Renal cortex interstitium (tissue), 11 donors: ENCODE measurements around the gene ZNF576. TPM values are rescaled to one million over a fixed set of nuclear protein-coding genes. Genes with fewer than 3 reads are reported as not detected.
"Not testable (repeated sequence)": the region's sequence is repeated elsewhere in the genome, so short reads cannot be mapped to it uniquely, and the experiment has no call there.

Experiments
- DNase-seq, 11 donors: peaks; one replicate each; pipeline ENCODE4 v3.0.0-alpha.2; 2013; ENCODE audit warnings: low read depth in 9 of 11, low spot score in 4 of 11; ENCODE audit errors: extremely low read depth in 1 of 11
- polyA plus RNA-seq, 3 donors: library from polyadenylated mRNA; unstranded; fragments of 120-200 nt; gene quantifications; one replicate each; pipeline ENCODE4 v1.2.1, GENCODE V29; 2013; ENCODE audit not compliant: insufficient read length in 3 of 3

The ZNF576 gene
- polyA plus RNA-seq, 3 donors, result 11.0 to 13.8 (median 13.3) TPM

GRCh38 chr19:43638214-43638994 lies 42.0 kb downstream of the ZNF576 start:
- no peak for DNase-seq

DNA sequence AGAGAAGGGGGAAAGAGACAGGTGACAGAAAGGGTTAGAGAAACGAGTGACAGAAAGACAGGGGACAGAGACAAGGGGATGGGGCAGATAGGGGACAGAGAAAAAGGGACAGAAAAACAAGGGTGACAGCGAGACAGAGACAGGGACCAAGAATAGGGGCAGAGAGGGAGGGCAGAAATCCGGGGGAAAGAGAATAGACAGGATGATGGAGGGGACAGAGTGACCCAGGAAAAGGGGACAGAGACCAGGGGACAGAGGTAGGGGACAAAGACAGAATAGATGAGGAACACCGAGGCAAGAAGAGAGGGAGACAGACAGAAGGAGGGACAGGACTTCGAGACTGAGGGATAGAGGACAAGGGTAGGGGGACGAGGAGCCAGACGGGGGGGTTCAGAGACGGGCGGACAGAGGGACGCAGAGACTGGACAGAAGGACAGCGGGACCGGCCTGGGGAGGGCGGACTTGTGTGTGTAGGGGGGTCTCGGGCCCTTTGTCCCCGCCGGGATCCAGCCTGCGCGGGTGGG lies 42.7 kb downstream of the ZNF576 start:
- no peak for DNase-seq

GRCh38 chr19:43639519-43640423 lies 43.4 kb downstream of the ZNF576 start, which contains the start of gene CADM4:
Gene CADM4 (minus strand): TSS chr19:43639850. CDS start chr19:43639790, 60 bp downstream.
- no peak for DNase-seq

- DNase-seq, result no peak
Observed at GRCh38 chr19:43640424-43640757, 44.0 kb downstream of the ZNF576 start.

- DNase-seq, result no peak
Observed at GRCh38 chr19:43641333-43641732, 44.9 kb downstream of the ZNF576 start.

GRCh38 chr19:43642531-43642930 lies 46.1 kb downstream of the ZNF576 start:
- no peak for DNase-seq

- DNase-seq, result no peak
Observed at GRCh38 chr19:43643326-43643725, 46.9 kb downstream of the ZNF576 start.

GRCh38 chr19:43644181-43644580 lies 47.8 kb downstream of the ZNF576 start:
- no peak for DNase-seq

DNA sequence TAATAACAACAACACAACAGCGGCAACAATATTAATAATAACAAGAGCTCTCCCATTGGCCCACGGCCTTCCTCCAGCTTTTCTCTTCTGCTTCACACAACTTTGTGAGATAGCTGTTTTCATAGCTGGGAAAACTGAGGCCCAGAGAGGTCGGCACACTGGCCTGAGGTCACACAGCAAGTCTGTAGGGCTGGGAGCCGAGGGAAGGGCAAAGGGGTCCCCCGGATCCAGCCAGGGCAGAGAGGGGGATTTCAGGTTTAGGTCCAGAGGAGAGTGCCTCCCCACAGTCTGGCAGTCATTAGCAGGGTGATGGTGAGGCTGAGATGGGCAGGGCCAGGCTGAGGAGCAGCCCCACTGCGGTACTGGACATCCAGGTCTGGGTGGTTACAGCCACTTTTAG lies 52.2 kb downstream of the ZNF576 start:
- no peak for DNase-seq

DNA sequence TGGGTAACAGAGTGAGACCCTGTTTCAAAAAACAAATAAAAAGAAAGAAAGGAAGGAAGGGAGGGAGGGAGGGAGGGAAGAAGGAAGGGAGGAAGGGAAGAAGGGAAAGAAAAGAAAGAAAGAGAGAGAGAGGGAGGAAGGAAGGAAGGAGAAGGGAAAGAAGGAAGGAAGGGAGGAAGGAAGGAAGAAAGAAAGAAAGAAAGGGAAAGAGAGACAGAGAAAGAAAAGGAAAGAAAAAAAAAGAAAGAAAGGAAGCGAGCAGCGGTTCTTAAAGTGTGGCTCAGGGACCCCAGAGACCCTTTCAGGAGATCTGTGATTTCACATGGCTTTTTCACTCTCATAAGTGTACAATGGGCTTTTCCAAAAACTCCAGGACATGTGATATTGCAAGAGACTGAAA lies 53.1 kb downstream of the ZNF576 start:
- DNase-seq, result no peak

- not testable (repeated sequence) for DNase-seq
Observed at GRCh38 chr19:43650276-43650675, 53.9 kb downstream of the ZNF576 start.

Other genes with a start within 250 kb of the ZNF576 start
- under 1 TPM; 0.15 to 0.50 (median 0.20) TPM for gene CD177, start 242.9 kb upstream of the ZNF576 start, polyA plus RNA-seq
- gene TEX101, start 181.7 kb upstream of the ZNF576 start, polyA plus RNA-seq, result not detected
- gene LYPD3, start 131.0 kb upstream of the ZNF576 start, polyA plus RNA-seq, result 10 to 100 TPM in 1 of 3 donors, 1 to 10 TPM in 2; 1.8 to 13.2 (median 3.1) TPM
- 10 to 100 TPM in 1 of 3 donors, 1 to 10 TPM in 2; 4.9 to 14.5 (median 9.3) TPM for gene PHLDB3, start 91.8 kb upstream of the ZNF576 start, polyA plus RNA-seq
- gene ETHE1, start 69.4 kb upstream of the ZNF576 start, polyA plus RNA-seq, result 10 to 100 TPM; 21.8 to 33.8 (median 28.7) TPM
- 1 to 10 TPM; 2.3 to 3.3 (median 2.4) TPM for gene ZNF575, start 63.4 kb upstream of the ZNF576 start, polyA plus RNA-seq
- 10 to 100 TPM; 61.0 to 81.4 (median 73.1) TPM for gene XRCC1, start 21.1 kb upstream of the ZNF576 start, polyA plus RNA-seq
- 10 to 100 TPM; 16.6 to 19.1 (median 17.7) TPM for gene PINLYP, start 20.8 kb upstream of the ZNF576 start, polyA plus RNA-seq
- gene IRGQ, start 461 bp upstream of the ZNF576 start, polyA plus RNA-seq, result 10 to 100 TPM; 15.8 to 19.8 (median 16.2) TPM
- 1 to 10 TPM in 1 of 3 donors, under 1 TPM in 2; 0.67 to 2.1 (median 0.70) TPM for gene SRRM5, start 15.5 kb downstream of the ZNF576 start, polyA plus RNA-seq
- 100 to 1,000 TPM in 2 of 3 donors, 10 to 100 TPM in 1; 79.5 to 128 (median 101) TPM for gene ZNF428, start 23.0 kb downstream of the ZNF576 start, polyA plus RNA-seq
- gene CADM4, start 43.3 kb downstream of the ZNF576 start, polyA plus RNA-seq, result 10 to 100 TPM; 42.9 to 59.2 (median 50.2) TPM
- gene PLAUR, start 73.6 kb downstream of the ZNF576 start, polyA plus RNA-seq, result 10 to 100 TPM in 1 of 3 donors, 1 to 10 TPM in 2; 7.9 to 13.5 (median 10.0) TPM
- not detected for gene IRGC, start 119.5 kb downstream of the ZNF576 start, polyA plus RNA-seq
- 10 to 100 TPM; 45.3 to 64.3 (median 53.6) TPM for gene SMG9, start 158.4 kb downstream of the ZNF576 start, polyA plus RNA-seq
- gene KCNN4, start 184.4 kb downstream of the ZNF576 start, polyA plus RNA-seq, result 1 to 10 TPM in 2 of 3 donors, under 1 TPM in 1; 0.70 to 2.8 (median 1.2) TPM
- under 1 TPM; 0.17 to 0.41 (median 0.30) TPM for gene LYPD5, start 205.9 kb downstream of the ZNF576 start, polyA plus RNA-seq
- 10 to 100 TPM; 14.5 to 22.3 (median 14.9) TPM for gene ZNF283, start 230.7 kb downstream of the ZNF576 start, polyA plus RNA-seq